GM12875 (cell line): ENCODE data around the gene PMEPA1.

ENCODE experiments used
- H3K4me3 ChIP-seq: one replicate; pipeline ENCODE4 v1.5.1; 2011; ENCODE audit warnings: low read depth, low read length, control low read depth
- CTCF ChIP-seq: IDR thresholded peaks from 2 replicates; pipeline ENCODE4 v1.5.1; 2011; ENCODE audit warnings: low read depth, mild to moderate bottlenecking, control low read depth, inconsistent platforms, low read length, moderate library complexity, borderline replicate concordance; ENCODE audit not compliant: insufficient read depth

The PMEPA1 gene

GRCh38 chr20:57658447-57658832, 51.4 kb downstream of the PMEPA1 start:
- no peak for TF ChIP-seq CTCF

GRCh38 chr20:57657535-57658446, 52.0 kb downstream of the PMEPA1 start:
- TF ChIP-seq CTCF, result no peak

More at GRCh38 chr20:57658447-57658832, 51.4 kb downstream of the PMEPA1 start:
- H3K4me3 ChIP-seq, result no peak overlapping the region

GRCh38 chr20:57656821-57657534, 52.8 kb downstream of the PMEPA1 start:
- TF ChIP-seq CTCF, result no peak
- no peak overlapping the region for H3K4me3 ChIP-seq

More at GRCh38 chr20:57657535-57658446, 52.0 kb downstream of the PMEPA1 start:
- H3K4me3 ChIP-seq, result no peak overlapping the region

GRCh38 chr20:57656252-57656820, 53.5 kb downstream of the PMEPA1 start:
- no peak for TF ChIP-seq CTCF

GRCh38 chr20:57655809-57656155, 54.0 kb downstream of the PMEPA1 start:
- no peak overlapping the region for H3K4me3 ChIP-seq
- TF ChIP-seq CTCF, result no peak

More at GRCh38 chr20:57656252-57656820, 53.5 kb downstream of the PMEPA1 start:
- no peak overlapping the region for H3K4me3 ChIP-seq

GRCh38 chr20:57654998-57655808, 54.6 kb downstream of the PMEPA1 start:
- no peak overlapping the region for H3K4me3 ChIP-seq
- no peak for TF ChIP-seq CTCF
